Parathyroid adenoma (tissue), 2 donors: Measurements from ENCODE around the gene DOCK4.

Source experiments
- H2AFZ ChIP-seq: fragments of 300-600 bp; sonication (generic); one replicate; pipeline ENCODE4 v1.7.0; 2017; ENCODE audit warnings: antibody characterized with exemption, mild to moderate bottlenecking
- H3K27ac ChIP-seq: fragments of 300-600 bp; sonication (generic); one replicate; pipeline ENCODE4 v1.7.0; 2017
- H3K27me3 ChIP-seq: fragments of 300-600 bp; sonication (generic); one replicate; pipeline ENCODE4 v1.7.0; 2017; ENCODE audit warnings: low read length; ENCODE audit not compliant: control insufficient read depth, insufficient read depth
- H3K36me3 ChIP-seq: fragments of 300-600 bp; sonication (generic); one replicate; pipeline ENCODE4 v1.7.0; 2017; ENCODE audit warnings: low read length; ENCODE audit not compliant: control insufficient read depth, insufficient read depth
- H3K4me1 ChIP-seq: fragments of 300-600 bp; sonication (generic); one replicate; pipeline ENCODE4 v1.7.0; 2017; ENCODE audit warnings: control low read depth
- H3K4me2 ChIP-seq: fragments of 300-600 bp; sonication (generic); one replicate; pipeline ENCODE4 v1.7.0; 2017; ENCODE audit warnings: low read length
- H3K4me3 ChIP-seq: fragments of 300-600 bp; sonication (generic); one replicate; pipeline ENCODE4 v1.7.0; 2017; ENCODE audit warnings: low read depth, low read length
- H3K79me2 ChIP-seq: fragments of 300-600 bp; sonication (generic); one replicate; pipeline ENCODE4 v1.7.0; 2017; ENCODE audit warnings: control low read depth
- H3K9ac ChIP-seq: fragments of 300-600 bp; sonication (generic); one replicate; pipeline ENCODE4 v1.7.0; 2017; ENCODE audit warnings: mild to moderate bottlenecking
- H3K9me3 ChIP-seq: fragments of 300-600 bp; sonication (generic); one replicate; pipeline ENCODE4 v1.7.0; 2017; ENCODE audit warnings: low read length; ENCODE audit not compliant: control insufficient read depth
- CTCF ChIP-seq: fragments of 300-600 bp; sonication (generic); IDR thresholded peaks from one replicate; pipeline ENCODE4 v1.7.0; 2017; ENCODE audit warnings: antibody characterized with exemption, mild to moderate bottlenecking
- donor health status: primary hyperparathyroidism.

The DOCK4 gene

GRCh38 chr7:112183266-112183665 lies 22.9 kb downstream of the DOCK4 start:
- H2AFZ ChIP-seq, result no peak overlapping the region
- no peak overlapping the region for H3K9ac ChIP-seq
- H3K9me3 ChIP-seq, result no peaks in the 10 kb centered on the region
- H3K79me2 ChIP-seq, result no peaks in the 10 kb centered on the region
- H3K36me3 ChIP-seq, result no peaks in the 10 kb centered on the region
- H3K4me3 ChIP-seq, result no peak overlapping the region
- TF ChIP-seq CTCF, result no peak
- no peaks in the 10 kb centered on the region for H3K27me3 ChIP-seq
- H3K27ac ChIP-seq, result no peak overlapping the region
- no peak overlapping the region for H3K4me2 ChIP-seq
- no peaks in the 10 kb centered on the region for H3K4me1 ChIP-seq

DNA sequence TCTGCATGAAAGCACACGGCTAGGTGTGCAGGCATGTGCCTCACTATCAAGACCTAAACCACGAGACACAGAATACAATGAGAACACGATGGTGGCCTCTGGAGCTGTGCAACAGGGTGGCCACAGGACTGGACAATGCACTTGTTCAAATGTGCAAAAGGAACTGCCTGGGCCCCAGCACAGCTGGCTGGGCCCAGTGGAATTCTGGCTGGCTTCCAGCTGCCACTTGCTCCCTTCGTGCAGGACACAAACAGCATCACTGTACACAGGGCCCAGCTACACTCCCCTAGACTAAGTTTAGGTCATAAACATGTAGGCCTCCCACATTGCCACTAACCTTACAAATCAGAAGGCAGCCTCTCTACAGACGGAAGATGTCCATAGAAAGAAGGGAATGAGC lies 23.4 kb downstream of the DOCK4 start:
- Histone ChIP-seq H3K4me1 (no peaks in the 10 kb centered on the region), H3K27ac (no peak overlapping the region), H3K79me2 (no peaks in the 10 kb centered on the region), H3K4me3 (no peak overlapping the region), H3K27me3 (no peaks in the 10 kb centered on the region), H3K36me3 (no peaks in the 10 kb centered on the region), H2AFZ (no peak overlapping the region), H3K4me2 (no peak overlapping the region), H3K9ac (no peak overlapping the region), H3K9me3 (no peaks in the 10 kb centered on the region)
- no peak for TF ChIP-seq CTCF

GRCh38 chr7:112180223-112180622 lies 26.0 kb downstream of the DOCK4 start:
- Histone ChIP-seq H3K27me3 (no peaks in the 10 kb centered on the region), H3K27ac (no peak overlapping the region), H3K36me3 (no peaks in the 10 kb centered on the region), H2AFZ (no peak overlapping the region), H3K4me1 (no peaks in the 10 kb centered on the region), H3K4me3 (no peak overlapping the region), H3K9ac (no peak overlapping the region), H3K9me3 (no peaks in the 10 kb centered on the region), H3K79me2 (no peaks in the 10 kb centered on the region), H3K4me2 (no peak overlapping the region)
- TF ChIP-seq CTCF, result no peak

GRCh38 chr7:112176693-112177415 lies 29.3 kb downstream of the DOCK4 start:
- no peak overlapping the region for H3K9ac ChIP-seq
- no peaks in the 10 kb centered on the region for H3K36me3 ChIP-seq
- H2AFZ ChIP-seq, result no peak overlapping the region
- H3K27ac ChIP-seq, result no peak overlapping the region
- H3K9me3 ChIP-seq, result no peaks in the 10 kb centered on the region
- no peak for TF ChIP-seq CTCF
- H3K79me2 ChIP-seq, result no peaks in the 10 kb centered on the region
- H3K4me2 ChIP-seq, result no peak overlapping the region
- H3K27me3 ChIP-seq, result no peaks in the 10 kb centered on the region
- H3K4me1 ChIP-seq, result no peaks in the 10 kb centered on the region
- H3K4me3 ChIP-seq, result no peak overlapping the region

GRCh38 chr7:112176241-112176640 lies 30.0 kb downstream of the DOCK4 start:
- Histone ChIP-seq H3K4me1 (no peaks in the 10 kb centered on the region), H3K27me3 (no peaks in the 10 kb centered on the region), H3K4me2 (no peak overlapping the region), H3K9me3 (no peaks in the 10 kb centered on the region), H2AFZ (no peak overlapping the region), H3K4me3 (no peak overlapping the region), H3K36me3 (no peaks in the 10 kb centered on the region), H3K27ac (no peak overlapping the region), H3K9ac (no peak overlapping the region), H3K79me2 (no peaks in the 10 kb centered on the region)
- no peak for TF ChIP-seq CTCF
